Measurements from ENCODE around the gene MIGA2. TPM values are rescaled to one million over a fixed set of nuclear protein-coding genes. Genes with fewer than 3 reads are reported as not detected.

MIGA2 gene
- total RNA-seq, 2 experiments from 2014 or later, result 27.7 to 37.7 TPM

GRCh38 chr9:129080601-129081387 is 44.4 kb downstream of the MIGA2 start, which contains the start of gene DOLPP1:
TSS of gene DOLPP1 (plus strand) at chr9:129081111. CDS start at chr9:129081132, 21 bp downstream.
- Histone ChIP-seq H3K36me3 (ENCODE audit: insufficient read depth, low read length) (peaks cover 10% of the 10 kb centered on the region), H3K4me2 (ENCODE audit: low read length) (peak within 1 kb of the TSS; percentile 87), H2AFZ (ENCODE audit: low read length) (peak within 1 kb of the TSS; percentile 83), H3K79me2 (ENCODE audit: insufficient read depth, low read depth, low read length) (peaks cover 9% of the 10 kb centered on the region; the same call in 1 of the 2 replicates), H3K4me1 (ENCODE audit: insufficient read depth, low read length, poor library complexity, severe bottlenecking) (peaks cover 16% of the 10 kb centered on the region), H3K4me3 (ENCODE audit: low read depth, low read length, poor library complexity, severe bottlenecking) (peak within 1 kb of the TSS; percentile 81), H3K9me2 (ENCODE audit: insufficient read depth, low read length) (no peaks in the 10 kb centered on the region), H3K27ac (ENCODE audit: low read depth, low read length, poor library complexity, severe bottlenecking) (peak within 1 kb of the TSS; percentile 43), H3K9me3 (ENCODE audit: low read length) (no peaks in the 10 kb centered on the region), H4K20me1 (ENCODE audit: insufficient read depth, low read length) (no peaks in the 10 kb centered on the region)
- ChIA-PET POLR2A (interaction anchor here (0.6 to 1.6 kb wide), 11 partner anchors 14 to 357 kb away, joined by 3 to 6 read pairs (median 4); partner anchors contain the start of genes MIGA2, SH3GLB2, SPOUT1 and ZDHHC12), CTCF (ENCODE audit: unreplicated experiment) (interaction anchor here (0.7 to 1.1 kb wide), 3 partner anchors 17 to 263 kb away, joined by 3 read pairs; partner anchors contain the start of gene ENDOG)
- intact Hi-C loops (cut with micrococcal nuclease; ENCODE audit: unreplicated experiment), result loop anchor here (2.0 kb wide), 1 partner anchor 30 kb away; the partner anchor contains the start of genes CRAT and PTPA
- no peak for TF ChIP-seq EZH2phosphoT487 (IDR thresholded peaks at IDR 0.05; ENCODE audit: borderline replicate concordance, low read depth, low read length)
- TF ChIP-seq, protein P1, sequence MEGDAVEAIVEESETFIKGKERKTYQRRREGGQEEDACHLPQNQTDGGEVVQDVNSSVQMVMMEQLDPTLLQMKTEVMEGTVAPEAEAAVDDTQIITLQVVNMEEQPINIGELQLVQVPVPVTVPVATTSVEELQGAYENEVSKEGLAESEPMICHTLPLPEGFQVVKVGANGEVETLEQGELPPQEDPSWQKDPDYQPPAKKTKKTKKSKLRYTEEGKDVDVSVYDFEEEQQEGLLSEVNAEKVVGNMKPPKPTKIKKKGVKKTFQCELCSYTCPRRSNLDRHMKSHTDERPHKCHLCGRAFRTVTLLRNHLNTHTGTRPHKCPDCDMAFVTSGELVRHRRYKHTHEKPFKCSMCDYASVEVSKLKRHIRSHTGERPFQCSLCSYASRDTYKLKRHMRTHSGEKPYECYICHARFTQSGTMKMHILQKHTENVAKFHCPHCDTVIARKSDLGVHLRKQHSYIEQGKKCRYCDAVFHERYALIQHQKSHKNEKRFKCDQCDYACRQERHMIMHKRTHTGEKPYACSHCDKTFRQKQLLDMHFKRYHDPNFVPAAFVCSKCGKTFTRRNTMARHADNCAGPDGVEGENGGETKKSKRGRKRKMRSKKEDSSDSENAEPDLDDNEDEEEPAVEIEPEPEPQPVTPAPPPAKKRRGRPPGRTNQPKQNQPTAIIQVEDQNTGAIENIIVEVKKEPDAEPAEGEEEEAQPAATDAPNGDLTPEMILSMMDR (conservative IDR thresholded peaks at IDR 0.05; ENCODE audit: low read length), result no peak
- no TSS peak for BruUV-seq (replicated peaks)
- peak; percentile 99 for DNase-seq (ENCODE audit: low spot score)

GRCh38 chr9:129081388-129081904 is 45.0 kb downstream of the MIGA2 start:
- Histone ChIP-seq H3K27ac (ENCODE audit: low read depth, low read length, poor library complexity, severe bottlenecking) (peak overlapping the region; percentile 43), H3K9me3 (ENCODE audit: low read length) (no peaks in the 10 kb centered on the region), H3K4me1 (ENCODE audit: insufficient read depth, low read length, poor library complexity, severe bottlenecking) (peaks cover 16% of the 10 kb centered on the region), H2AFZ (ENCODE audit: low read length) (peak overlapping the region; percentile 31), H3K79me2 (ENCODE audit: insufficient read depth, low read depth, low read length) (peaks cover 9% of the 10 kb centered on the region; the same call in 1 of the 2 replicates), H3K4me2 (ENCODE audit: low read length) (peak overlapping the region; percentile 81), H3K9me2 (ENCODE audit: insufficient read depth, low read length) (no peaks in the 10 kb centered on the region), H3K4me3 (ENCODE audit: low read depth, low read length, poor library complexity, severe bottlenecking) (peak overlapping the region; percentile 81), H3K36me3 (ENCODE audit: insufficient read depth, low read length) (peaks cover 17% of the 10 kb centered on the region), H4K20me1 (ENCODE audit: insufficient read depth, low read length) (no peaks in the 10 kb centered on the region)
- ChIA-PET POLR2A (interaction anchor here (0.6 to 1.6 kb wide), 9 partner anchors 13 to 357 kb away, joined by 3 to 6 read pairs (median 4); partner anchors contain the start of genes MIGA2, SH3GLB2, SPOUT1 and ZDHHC12), CTCF (ENCODE audit: unreplicated experiment) (interaction anchor here (0.8 kb wide), 1 partner anchor 16 kb away, joined by 3 read pairs; no protein-coding TSS in a partner anchor)
- no peak for TF ChIP-seq EZH2phosphoT487 (IDR thresholded peaks at IDR 0.05; ENCODE audit: borderline replicate concordance, low read depth, low read length)
- TF ChIP-seq, protein P1 (conservative IDR thresholded peaks at IDR 0.05; ENCODE audit: low read length), result no peak
- no peak for DNase-seq (ENCODE audit: low spot score)
- intact Hi-C loops (cut with micrococcal nuclease; ENCODE audit: unreplicated experiment), result loop anchor here (2.0 kb wide), 1 partner anchor 29 kb away; the partner anchor contains the start of genes CRAT and PTPA
- BruUV-seq (replicated peaks), result TSS peak; percentile 77

Measured in OCI-LY7 (cell line).